NCI-H1092 (cell line): Measurements from ENCODE around the gene HOXA6.
A peak's percentile ranks its signal among the peaks of the same experiment; 100 is the strongest.

Source experiments
- DNase-seq: peaks from one replicate; lab custom pipeline; 2025; lab: John Stamatoyannopoulos, UW

HOXA6 gene

GRCh38 chr7:27096768-27097514, 50.6 kb downstream of the HOXA6 start:
- DNase-seq = no peak

- peak; percentile 87 for DNase-seq
These were observed 51.4 kb downstream of the HOXA6 start, which contains the start of gene HOXA1 for GRCh38 chr7:27095897-27096767. TSS of gene HOXA1 (minus strand) at chr7:27096000. CDS start at chr7:27095912, 88 bp downstream.
